HEK293 (cell line): Measurements from ENCODE around the gene PHYKPL.

Source experiments
- BCL11A ChIP-seq: fragments of 450-650 bp; formaldehyde crosslinking; IDR thresholded peaks from 2 replicates; pipeline ENCODE4 v1.5.1; 2016; ENCODE audit warnings: low read depth, missing biosample characterization, missing genetic modification characterization
- CTCF ChIP-seq: fragments of 450-650 bp; formaldehyde crosslinking; IDR thresholded peaks from 2 replicates; pipeline ENCODE4 v1.5.1; 2016; ENCODE audit warnings: missing biosample characterization, missing genetic modification characterization
- KLF16 ChIP-seq: fragments of 450-650 bp; formaldehyde crosslinking; IDR thresholded peaks from 2 replicates; pipeline ENCODE4 v1.5.1; 2017; ENCODE audit warnings: missing biosample characterization, missing genetic modification characterization
- ZNF121 ChIP-seq: fragments of 450-650 bp; formaldehyde crosslinking; IDR thresholded peaks from 2 replicates; pipeline ENCODE4 v1.5.1; 2016; ENCODE audit warnings: missing biosample characterization, missing genetic modification characterization
- ZNF221 ChIP-seq: fragments of 450-650 bp; formaldehyde crosslinking; IDR thresholded peaks from 2 replicates; pipeline ENCODE4 v1.5.1; 2017; ENCODE audit warnings: missing biosample characterization, missing genetic modification characterization, borderline replicate concordance
- ZNF311 ChIP-seq: fragments of 450-650 bp; formaldehyde crosslinking; IDR thresholded peaks from 2 replicates; pipeline ENCODE4 v1.5.1; 2017; ENCODE audit warnings: missing biosample characterization, missing genetic modification characterization, borderline replicate concordance
- ZNF530 ChIP-seq: fragments of 450-650 bp; formaldehyde crosslinking; IDR thresholded peaks from 2 replicates; pipeline ENCODE4 v1.5.1; 2016; ENCODE audit warnings: low read depth, missing biosample characterization, missing genetic modification characterization
- ZNF548 ChIP-seq: fragments of 450-650 bp; formaldehyde crosslinking; IDR thresholded peaks from 2 replicates; pipeline ENCODE4 v1.5.1; 2016; ENCODE audit warnings: missing biosample characterization, missing genetic modification characterization
- ZNF747 ChIP-seq: fragments of 450-650 bp; formaldehyde crosslinking; IDR thresholded peaks from 2 replicates; pipeline ENCODE4 v1.5.1; 2016; ENCODE audit warnings: missing biosample characterization, missing genetic modification characterization
- ZSCAN30 ChIP-seq: fragments of 450-650 bp; IDR thresholded peaks from 2 replicates; pipeline ENCODE4 v1.5.1; 2018; ENCODE audit warnings: missing biosample characterization, mild to moderate bottlenecking, missing genetic modification characterization, moderate library complexity
- ZSCAN5A ChIP-seq: fragments of 450-650 bp; formaldehyde crosslinking; IDR thresholded peaks from 2 replicates; pipeline ENCODE4 v1.5.1; 2016; ENCODE audit warnings: missing biosample characterization, missing genetic modification characterization

GRCh38 chr5:178228609-178229008 is 4.0 kb downstream of the PHYKPL start:
- TF ChIP-seq ZSCAN5A (no peak), KLF16 (tag by site-specific recombination) (no peak), ZNF311 (tag by site-specific recombination) (no peak), ZNF530 (tag by site-specific recombination) (no peak), CTCF (tag by site-specific recombination) (no peak), BCL11A (tag by site-specific recombination) (no peak), ZNF221 (tag by site-specific recombination) (no peak), ZNF121 (no peak), ZNF548 (tag by site-specific recombination) (no peak), ZNF747 (tag by site-specific recombination) (no peak), ZSCAN30 (tag by site-specific recombination) (no peak)
